HT-29 (cell line): ENCODE data around the gene TAF11L2. TPM values are rescaled to one million over a fixed set of nuclear protein-coding genes. Genes with fewer than 3 reads are reported as not detected.
"Not testable (repeated sequence)": the region's sequence is repeated elsewhere in the genome, so short reads cannot be mapped to it uniquely, and the experiment has no call there.

ENCODE experiments used
- DNase-seq: peaks from one replicate; pipeline ENCODE4 v3.0.0-alpha.2; 2015; ENCODE audit warnings: low spot score
- total RNA-seq: library from RNA; depleted of rRNA; stranded (reverse); fragments of >200 nt; shearing (Covaris generic); gene quantifications from 2 replicates; pipeline ENCODE4 v1.2.3, GENCODE V29; 2014; rRNA removed

Gene TAF11L2
- total RNA-seq: not detected in 2 replicates

- not testable (repeated sequence) for DNase-seq
Measured at GRCh38 chr5:17497931-17498330, at the start of gene TAF11L2. TAF11L2 (plus strand) TSS chr5:17498231.

DNA sequence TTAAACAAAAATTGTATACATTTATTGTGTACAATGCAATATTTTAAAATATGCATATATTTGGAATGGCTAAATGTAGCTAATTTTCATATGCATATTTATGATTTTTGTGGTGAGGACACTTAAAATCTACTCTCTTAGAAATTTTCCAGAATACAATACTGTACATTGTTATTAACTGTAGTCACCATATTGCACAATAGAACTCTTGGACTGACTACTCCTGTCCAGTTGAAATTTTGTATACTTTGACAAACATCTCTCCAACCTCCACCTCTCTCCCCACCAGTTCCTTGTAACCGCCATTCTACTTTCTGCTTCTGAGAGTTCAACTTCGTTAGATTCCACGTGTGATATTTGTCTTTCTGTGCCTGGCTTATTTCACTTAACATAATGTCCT is 49.2 kb upstream of the TAF11L2 start:
- no peak for DNase-seq

GRCh38 chr5:17452936-17453335 is 45.1 kb upstream of the TAF11L2 start:
- DNase-seq: no peak

DNA sequence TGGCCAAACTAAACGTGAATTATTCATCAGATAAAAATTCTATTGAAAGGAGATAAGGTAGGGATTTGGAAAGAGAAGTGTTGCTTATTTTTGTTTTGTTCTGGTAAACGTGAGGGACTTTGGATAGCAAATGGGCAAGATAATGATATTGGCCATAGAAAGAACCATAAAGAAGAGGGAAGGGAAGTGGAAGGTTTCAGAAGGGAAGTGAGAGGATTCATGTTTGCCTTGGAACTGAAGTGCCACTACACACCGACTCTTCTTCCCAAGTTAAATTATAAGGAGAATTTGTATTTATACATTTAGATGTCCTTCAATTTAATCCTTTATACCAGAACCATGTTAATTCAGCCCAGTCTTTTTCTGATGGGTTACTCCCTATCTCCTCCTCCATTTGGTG is 42.1 kb upstream of the TAF11L2 start:
- no peak for DNase-seq

GRCh38 chr5:17461793-17462192 is 36.2 kb upstream of the TAF11L2 start:
- no peak for DNase-seq

GRCh38 chr5:17463653-17464052 is 34.4 kb upstream of the TAF11L2 start:
- no peak for DNase-seq

DNA sequence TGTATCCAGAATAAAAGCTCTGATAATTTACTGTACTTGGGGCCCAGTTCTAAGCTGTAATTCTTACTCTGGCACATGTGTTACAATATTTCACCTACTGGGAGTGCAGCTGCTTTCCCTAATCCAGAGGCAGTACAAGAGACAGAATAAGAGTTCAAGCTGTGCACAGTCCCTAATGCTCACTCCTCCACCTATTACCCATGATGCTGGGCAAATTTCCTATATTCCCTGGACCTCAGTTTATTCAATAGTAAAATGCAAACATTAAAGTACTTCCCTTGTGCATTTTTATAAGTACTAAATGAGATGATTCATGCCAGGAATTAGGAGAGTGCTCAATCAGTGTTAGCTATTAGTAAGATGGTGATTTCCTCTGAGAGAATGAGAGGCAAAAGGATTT is 28.0 kb upstream of the TAF11L2 start:
- DNase-seq: no peak

- DNase-seq: not testable (repeated sequence)
Measured at GRCh38 chr5:17475064-17475463, 23.0 kb upstream of the TAF11L2 start.

GRCh38 chr5:17477043-17477442 is 21.0 kb upstream of the TAF11L2 start:
- DNase-seq: no peak

- no peak for DNase-seq
Measured at GRCh38 chr5:17477573-17478265, 20.3 kb upstream of the TAF11L2 start.

GRCh38 chr5:17481378-17481777 is 16.7 kb upstream of the TAF11L2 start:
- no peak for DNase-seq

- no peak for DNase-seq
Measured at GRCh38 chr5:17482790-17483189, 15.2 kb upstream of the TAF11L2 start.

DNA sequence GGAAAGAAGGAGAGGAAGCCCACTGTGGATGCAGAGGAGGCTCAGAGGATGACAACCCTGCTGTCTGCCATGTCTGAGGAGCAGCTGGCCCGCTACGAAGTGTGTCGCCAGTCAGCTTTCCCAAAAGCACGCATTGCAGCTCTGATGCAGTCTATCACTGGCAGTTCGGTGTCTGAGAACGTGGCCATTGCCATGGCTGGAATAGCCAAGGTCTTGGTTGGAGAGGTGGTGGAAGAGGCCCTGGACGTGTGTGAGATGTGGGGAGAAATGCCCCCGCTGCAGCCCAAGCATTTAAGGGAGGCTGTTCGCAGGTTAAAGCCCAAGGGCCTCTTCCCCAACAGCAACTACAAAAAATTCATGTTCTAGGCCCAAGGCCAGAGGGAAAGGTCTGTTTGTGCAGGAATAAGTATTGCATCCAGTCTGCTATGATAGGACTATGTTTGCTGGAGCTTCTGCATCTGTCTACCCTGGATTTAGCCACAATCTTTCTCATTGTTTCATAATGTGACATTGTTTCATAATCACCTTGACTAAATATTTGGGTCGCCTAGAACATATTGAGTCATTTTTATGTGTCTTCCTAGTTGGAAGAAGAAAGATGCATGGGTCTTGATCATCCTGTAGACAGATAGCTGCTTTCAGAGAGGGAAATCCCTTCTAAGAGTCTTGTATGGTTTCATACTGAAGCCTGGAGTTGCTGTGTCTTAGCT is 11.4 kb upstream of the TAF11L2 start:
- DNase-seq: not testable (repeated sequence)

DNA sequence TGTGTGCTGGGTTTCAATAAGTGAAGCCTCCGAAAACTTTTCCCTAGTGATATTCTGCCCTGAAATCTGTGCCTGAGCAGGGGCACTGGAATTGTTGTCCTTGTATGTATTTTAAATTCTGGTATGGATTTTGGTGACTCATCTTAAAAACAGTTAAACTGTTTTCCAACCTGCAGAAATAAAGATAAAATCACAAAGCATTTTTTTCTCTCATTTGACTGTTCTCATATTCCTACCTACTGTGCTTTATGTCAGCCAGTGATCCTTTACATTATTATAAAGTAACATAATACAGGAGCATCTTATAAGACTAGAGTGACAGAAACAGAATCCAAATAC is 10.9 kb upstream of the TAF11L2 start:
- DNase-seq: no peak

DNA sequence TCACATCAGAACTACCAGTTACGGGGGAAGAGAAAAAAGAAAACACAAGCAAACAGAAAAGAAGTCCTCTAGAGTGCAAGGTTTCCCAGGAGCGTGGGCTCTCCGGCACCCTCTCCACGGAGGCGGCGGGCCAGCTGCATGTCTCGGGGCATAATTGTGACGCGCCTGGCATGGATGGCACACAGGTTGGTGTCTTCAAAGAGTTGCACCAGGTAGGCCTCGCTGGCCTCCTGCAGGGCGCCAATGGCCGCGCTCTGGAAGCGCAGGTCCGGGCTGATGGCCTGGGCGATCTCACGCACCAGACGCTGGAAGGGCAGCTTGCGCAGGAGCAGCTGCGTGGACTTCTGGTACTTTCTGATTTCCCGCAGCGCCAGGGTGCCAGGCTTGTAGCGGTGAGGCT is 6.8 kb upstream of the TAF11L2 start:
- DNase-seq: not testable (repeated sequence)

DNA sequence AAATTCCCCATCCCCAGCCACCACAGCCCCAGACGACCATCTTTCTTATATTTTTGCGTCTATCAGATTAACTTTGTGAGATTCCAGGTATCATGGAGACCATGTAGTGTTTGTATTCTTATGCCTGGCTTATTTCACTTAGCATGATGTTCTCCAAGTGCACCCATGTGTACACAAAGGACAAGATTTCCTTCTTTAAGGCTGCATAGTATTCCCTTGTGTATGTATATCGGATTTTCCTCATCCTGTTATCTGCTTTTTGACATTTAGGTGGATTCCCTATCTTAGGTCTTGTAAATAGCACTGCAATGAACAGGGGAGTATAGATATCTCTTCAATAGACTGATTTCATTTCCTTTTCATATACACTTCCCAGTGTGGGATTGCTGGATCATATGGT is 5.3 kb upstream of the TAF11L2 start:
- DNase-seq: no peak

- DNase-seq: no peak
Measured at GRCh38 chr5:17497446-17497845, 585 bp upstream of the TAF11L2 start.

DNA sequence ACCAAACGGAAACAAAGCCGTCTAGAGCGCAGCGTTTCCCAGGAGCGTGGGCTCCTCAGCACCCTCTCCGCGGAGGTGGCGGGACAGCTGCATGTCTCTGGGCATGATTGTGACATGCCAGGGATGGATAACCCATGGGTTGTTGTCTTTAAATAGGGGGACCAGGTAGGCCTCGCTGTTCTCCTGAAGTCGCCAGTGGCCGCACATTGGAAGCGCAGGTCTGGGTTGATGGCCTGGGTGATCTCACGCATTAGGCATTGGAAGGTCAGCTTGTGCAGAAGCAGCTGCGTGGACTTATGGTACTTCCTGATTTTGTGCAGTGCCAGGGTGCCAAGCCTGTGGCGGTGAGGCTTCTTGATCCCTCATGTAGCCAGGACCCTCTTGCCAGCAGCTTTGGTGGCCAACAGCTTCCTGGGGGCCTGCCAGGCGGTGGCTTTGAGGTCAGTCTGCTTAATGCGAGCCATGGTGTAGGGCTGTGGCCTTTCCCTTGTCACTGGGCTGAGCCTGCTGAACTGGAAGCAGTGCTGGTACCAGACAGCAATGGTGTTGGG is 13.8 kb downstream of the TAF11L2 start:
- DNase-seq: no peak

GRCh38 chr5:17517526-17517925 is 19.5 kb downstream of the TAF11L2 start:
- not testable (repeated sequence) for DNase-seq

- not testable (repeated sequence) for DNase-seq
Measured at GRCh38 chr5:17518067-17518466, 20.0 kb downstream of the TAF11L2 start, which contains the start of gene TAF11L3. TAF11L3 (plus strand) TSS chr5:17518367.

DNA sequence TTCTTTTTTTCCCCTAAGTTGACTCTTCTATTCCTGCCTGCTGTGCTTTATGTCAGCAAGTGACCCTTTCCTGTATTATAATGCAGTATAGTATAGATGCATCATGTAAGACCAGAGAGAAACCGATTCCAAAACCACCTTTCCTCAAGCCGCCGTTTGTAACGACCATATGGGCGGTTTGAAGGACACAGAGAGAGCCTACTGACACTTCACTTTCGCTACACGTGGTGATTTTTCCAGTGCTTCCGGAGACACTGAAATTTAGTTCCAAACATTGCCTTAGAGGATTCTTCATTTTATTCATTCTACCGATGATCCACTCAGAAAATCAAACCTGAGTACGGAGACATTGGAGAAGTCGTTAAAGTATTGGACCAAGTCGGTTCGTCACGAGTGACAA is 21.5 kb downstream of the TAF11L2 start:
- DNase-seq: not testable (repeated sequence)

DNA sequence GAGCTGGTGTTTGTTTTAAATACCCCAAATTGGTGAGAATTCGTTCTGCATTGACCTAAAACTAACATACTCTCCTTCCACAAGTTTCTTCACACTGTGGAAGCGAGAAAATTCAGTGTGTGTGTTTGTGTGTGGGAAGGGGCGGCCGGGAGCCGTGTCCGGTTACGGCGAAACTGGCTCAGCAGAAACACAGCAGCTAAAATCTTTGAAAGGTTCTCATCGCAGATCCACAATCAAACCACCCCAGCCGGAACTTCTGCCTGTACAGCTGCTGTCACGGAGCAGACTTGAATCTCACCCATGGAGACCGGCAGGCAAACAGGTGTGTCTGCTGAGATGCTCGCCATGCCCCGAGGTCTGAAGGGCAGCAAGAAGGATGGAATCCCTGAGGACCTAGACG is 23.5 kb downstream of the TAF11L2 start, which contains the start of gene TAF11L4:
Gene TAF11L4, plus strand, starts transcription at position 301 of the 400 bp plus-strand sequence.
- not testable (repeated sequence) for DNase-seq

- not testable (repeated sequence) for DNase-seq
Measured at GRCh38 chr5:17524935-17525334, 26.9 kb downstream of the TAF11L2 start, which contains the start of gene TAF11L5. TAF11L5 (plus strand) TSS chr5:17525235.
